Lower leg skin (tissue), 3 donors: ENCODE data around the gene STAG3.

Source experiments
- CTCF ChIP-seq, 3 donors: fragments of 450-650 bp; IDR thresholded peaks; one replicate each; pipeline ENCODE4 v1.5.1; 2016; ENCODE audit warnings: antibody characterized with exemption in 3 of 3, mild to moderate bottlenecking in 3 of 3, moderate library complexity in 2 of 3
- POLR2A ChIP-seq, 2 donors: fragments of 450-650 bp; IDR thresholded peaks; one replicate each; pipeline ENCODE4 v1.6.1; 2016 to 2017; ENCODE audit warnings: antibody characterized with exemption in 2 of 2, mild to moderate bottlenecking in 1 of 2, moderate library complexity in 1 of 2

GRCh38 chr7:100170101-100170897, 7.4 kb upstream of the STAG3 start:
- TF ChIP-seq CTCF (IDR thresholded peaks at IDR 0.05) = no peak
- TF ChIP-seq POLR2A (IDR thresholded peaks at IDR 0.05) = no peak
